ENCODE data around the gene SLC25A34. TPM values are rescaled to one million over a fixed set of nuclear protein-coding genes. Genes with fewer than 3 reads are reported as not detected.

The SLC25A34 gene
- total RNA-seq, 2 donors from 2014 or later, result 1.8 to 3.5 TPM

GRCh38 chr1:15732686-15733081 is 3.4 kb upstream of the SLC25A34 start:
- H3K9me3 Mint-ChIP-seq, result no peaks in the 10 kb centered on the region
- WGBS, 2 experiments (ENCODE audit: insufficient coverage in 1 of 2, insufficient read length in 1 of 2), result 91 to 93% methylated on average over 4 to 7 of the region's 7 CpGs
- H3K27ac ChIP-seq (ENCODE audit: low read depth, low read length), result no peak overlapping the region
- H3K4me3 ChIP-seq (ENCODE audit: low read length), result no peak overlapping the region
- H3K36me3 ChIP-seq (ENCODE audit: control insufficient read depth, insufficient read depth, low read length), result peaks cover 13% of the 10 kb centered on the region
- peaks cover 21% of the 10 kb centered on the region for H3K36me3 Mint-ChIP-seq (ENCODE audit: low read depth)
- H3K27me3 Mint-ChIP-seq (ENCODE audit: insufficient read depth), result no peaks in the 10 kb centered on the region
- H3K27me3 ChIP-seq (ENCODE audit: control insufficient read depth, insufficient read depth, low read length, poor library complexity, severe bottlenecking), result no peaks in the 10 kb centered on the region
- no peak for DNase-seq
- peaks cover 3% of the 10 kb centered on the region for H3K4me1 Mint-ChIP-seq
- no peak overlapping the region for H3K27ac Mint-ChIP-seq
- no peak for TF ChIP-seq CTCF (conservative IDR thresholded peaks at IDR 0.05)
- no peaks in the 10 kb centered on the region for H3K4me1 ChIP-seq (ENCODE audit: control insufficient read depth, insufficient read depth, low read length)
- H3K9me3 ChIP-seq (ENCODE audit: control insufficient read depth, low read length), result no peaks in the 10 kb centered on the region
- no peak overlapping the region for H3K9ac ChIP-seq (ENCODE audit: extremely low read depth, low read length, poor library complexity, severe bottlenecking)
- H3K4me3 Mint-ChIP-seq, result no peak overlapping the region

GRCh38 chr1:15733218-15733725 is 2.8 kb upstream of the SLC25A34 start:
- no peak overlapping the region for H3K27ac Mint-ChIP-seq
- peaks cover 10% of the 10 kb centered on the region for H3K36me3 ChIP-seq (ENCODE audit: control insufficient read depth, insufficient read depth, low read length)
- no peaks in the 10 kb centered on the region for H3K9me3 Mint-ChIP-seq
- H3K4me3 Mint-ChIP-seq, result no peak overlapping the region
- TF ChIP-seq CTCF (conservative IDR thresholded peaks at IDR 0.05), result no peak
- WGBS, 2 experiments (ENCODE audit: insufficient coverage in 1 of 2, insufficient read length in 1 of 2), result 94 to 100% methylated on average over 8 to 11 of the region's 11 CpGs
- no peaks in the 10 kb centered on the region for H3K4me1 ChIP-seq (ENCODE audit: control insufficient read depth, insufficient read depth, low read length)
- H3K36me3 Mint-ChIP-seq (ENCODE audit: low read depth), result peaks cover 16% of the 10 kb centered on the region
- H3K9ac ChIP-seq (ENCODE audit: extremely low read depth, low read length, poor library complexity, severe bottlenecking), result no peak overlapping the region
- DNase-seq, result no peak
- H3K27ac ChIP-seq (ENCODE audit: low read depth, low read length), result no peak overlapping the region
- H3K4me1 Mint-ChIP-seq, result peaks cover 4% of the 10 kb centered on the region
- H3K27me3 ChIP-seq (ENCODE audit: control insufficient read depth, insufficient read depth, low read length, poor library complexity, severe bottlenecking), result no peaks in the 10 kb centered on the region
- no peak overlapping the region for H3K4me3 ChIP-seq (ENCODE audit: low read length)
- H3K27me3 Mint-ChIP-seq (ENCODE audit: insufficient read depth), result no peaks in the 10 kb centered on the region
- no peaks in the 10 kb centered on the region for H3K9me3 ChIP-seq (ENCODE audit: control insufficient read depth, low read length)

GRCh38 chr1:15733726-15734226 is 2.3 kb upstream of the SLC25A34 start:
- Mint-ChIP-seq H3K36me3 (ENCODE audit: low read depth) (peaks cover 13% of the 10 kb centered on the region), H3K9me3 (no peaks in the 10 kb centered on the region), H3K4me3 (no peak overlapping the region), H3K4me1 (peaks cover 4% of the 10 kb centered on the region), H3K27me3 (ENCODE audit: insufficient read depth) (no peaks in the 10 kb centered on the region), H3K27ac (no peak overlapping the region)
- no peaks in the 10 kb centered on the region for H3K4me1 ChIP-seq (ENCODE audit: control insufficient read depth, insufficient read depth, low read length)
- 93 to 96% methylated on average over 21 to 27 of the region's 27 CpGs for WGBS, 2 experiments (ENCODE audit: insufficient coverage in 1 of 2, insufficient read length in 1 of 2)
- no peak overlapping the region for H3K4me3 ChIP-seq (ENCODE audit: low read length)
- H3K9me3 ChIP-seq (ENCODE audit: control insufficient read depth, low read length), result no peaks in the 10 kb centered on the region
- no peaks in the 10 kb centered on the region for H3K27me3 ChIP-seq (ENCODE audit: control insufficient read depth, insufficient read depth, low read length, poor library complexity, severe bottlenecking)
- no peak overlapping the region for H3K27ac ChIP-seq (ENCODE audit: low read depth, low read length)
- no peak for DNase-seq
- TF ChIP-seq CTCF (conservative IDR thresholded peaks at IDR 0.05), result no peak
- H3K36me3 ChIP-seq (ENCODE audit: control insufficient read depth, insufficient read depth, low read length), result peaks cover 8% of the 10 kb centered on the region
- H3K9ac ChIP-seq (ENCODE audit: extremely low read depth, low read length, poor library complexity, severe bottlenecking), result no peak overlapping the region
